ENCODE results near the gene TRMT11.

TRMT11 gene

GRCh38 chr6:126041516-126041915 lies 55.2 kb downstream of the TRMT11 start:
- no peak for TF ChIP-seq CTCF (IDR thresholded peaks at IDR 0.05; ENCODE audit: low read length, missing control alignments)
- no peak overlapping the region for H3K4me3 ChIP-seq (replicated peaks; ENCODE audit: low read depth, low read length)
- no peak for DNase-seq (ENCODE audit: low read depth)

- no peak for DNase-seq (ENCODE audit: low read depth)
- TF ChIP-seq CTCF (IDR thresholded peaks at IDR 0.05; ENCODE audit: low read length, missing control alignments), result no peak
- H3K4me3 ChIP-seq (replicated peaks; ENCODE audit: low read depth, low read length), result no peak overlapping the region
Measured at GRCh38 chr6:126042001-126042419, 55.7 kb downstream of the TRMT11 start.

- no peak for DNase-seq (ENCODE audit: low read depth)
- no peak for TF ChIP-seq CTCF (IDR thresholded peaks at IDR 0.05; ENCODE audit: low read length, missing control alignments)
- no peak overlapping the region for H3K4me3 ChIP-seq (replicated peaks; ENCODE audit: low read depth, low read length)
Measured at GRCh38 chr6:126047648-126048047, 61.3 kb downstream of the TRMT11 start.

GRCh38 chr6:126048635-126049034 lies 62.3 kb downstream of the TRMT11 start:
- TF ChIP-seq CTCF (IDR thresholded peaks at IDR 0.05; ENCODE audit: low read length, missing control alignments), result no peak
- DNase-seq (ENCODE audit: low read depth), result no peak
- no peak overlapping the region for H3K4me3 ChIP-seq (replicated peaks; ENCODE audit: low read depth, low read length)

GRCh38 chr6:126050795-126051194 lies 64.5 kb downstream of the TRMT11 start:
- no peak overlapping the region for H3K4me3 ChIP-seq (replicated peaks; ENCODE audit: low read depth, low read length)
- DNase-seq (ENCODE audit: low read depth), result no peak
- TF ChIP-seq CTCF (IDR thresholded peaks at IDR 0.05; ENCODE audit: low read length, missing control alignments), result no peak

- H3K4me3 ChIP-seq (replicated peaks; ENCODE audit: low read depth, low read length), result no peak overlapping the region
- TF ChIP-seq CTCF (IDR thresholded peaks at IDR 0.05; ENCODE audit: low read length, missing control alignments), result no peak
- DNase-seq (ENCODE audit: low read depth), result no peak
Measured at GRCh38 chr6:126051791-126052190, 65.5 kb downstream of the TRMT11 start.

- no peak for TF ChIP-seq CTCF (IDR thresholded peaks at IDR 0.05; ENCODE audit: low read length, missing control alignments)
- H3K4me3 ChIP-seq (replicated peaks; ENCODE audit: low read depth, low read length), result no peak overlapping the region
- no peak for DNase-seq (ENCODE audit: low read depth)
Measured at GRCh38 chr6:126052485-126052884, 66.1 kb downstream of the TRMT11 start.

All from fibroblast of pulmonary artery (primary cell).